OCI-LY3 (cell line): ENCODE results near the gene RABL6.

Experiments used
- H2AFZ ChIP-seq: fragments of 200-600, 300-600 bp; shearing (Covaris generic); 2 replicates; pipeline ENCODE4 v1.6.0; 2014; ENCODE audit warnings: antibody characterized with exemption, low read depth, low read length
- H3K27ac ChIP-seq: fragments of 200-600, 300-600 bp; sonication (generic); 2 replicates; pipeline ENCODE4 v1.5.1; 2014; ENCODE audit warnings: mild to moderate bottlenecking, low read length, moderate library complexity, mixed read lengths
- H3K27me3 ChIP-seq: fragments of 200-600, 300-600 bp; sonication (generic); 2 replicates; pipeline ENCODE4 v1.6.1; 2014; ENCODE audit warnings: low read depth, low read length, mixed read lengths
- H3K36me3 ChIP-seq: fragments of 200-600, 300-600 bp; sonication (generic); replicated peaks from 2 replicates; pipeline ENCODE3; 2014; ENCODE audit warnings: low read depth, low read length, mixed read lengths
- H3K4me1 ChIP-seq: fragments of 300-600, 200-600 bp; sonication (generic); 2 replicates; pipeline ENCODE4 v1.6.1; 2014; ENCODE audit warnings: low read length, mixed read lengths
- H3K4me2 ChIP-seq: fragments of 200-600, 300-600 bp; sonication (generic); 2 replicates; pipeline ENCODE4 v1.6.1; 2014; ENCODE audit warnings: low read length, mixed read lengths
- H3K4me3 ChIP-seq: fragments of 300-600, 200-600 bp; sonication (generic); 2 replicates; pipeline ENCODE4 v1.5.1; 2014; ENCODE audit warnings: antibody characterized with exemption, mild to moderate bottlenecking, low read length, moderate library complexity
- H3K79me2 ChIP-seq: fragments of 300-600, 200-600 bp; shearing (Covaris generic); 2 replicates; pipeline ENCODE4 v1.6.1; 2014; ENCODE audit warnings: mild to moderate bottlenecking, low read length, mixed read lengths
- H3K9ac ChIP-seq: fragments of 300-600, 200-600 bp; shearing (Covaris generic); 2 replicates; pipeline ENCODE4 v1.6.0; 2014; ENCODE audit warnings: mild to moderate bottlenecking, low read length, moderate library complexity
- H3K9me3 ChIP-seq: fragments of 200-600, 300-600 bp; shearing (Covaris generic); 2 replicates; pipeline ENCODE4 v1.6.1; 2014; ENCODE audit warnings: low read length, mixed read lengths; ENCODE audit not compliant: insufficient read depth
- H4K20me1 ChIP-seq: fragments of 200-600, 300-600 bp; sonication (generic); 2 replicates; pipeline ENCODE4 v1.6.1; 2016; ENCODE audit warnings: low read length, mixed read lengths; ENCODE audit not compliant: insufficient read depth
- CTCF ChIP-seq: fragments of 200-600, 300-600 bp; sonication (generic); IDR thresholded peaks from 2 replicates; pipeline ENCODE4 v1.5.1; 2014; ENCODE audit warnings: antibody characterized with exemption, low read length, low read depth
- EZH2phosphoT487 ChIP-seq: fragments of 200-600 bp; shearing (Covaris generic); IDR thresholded peaks from 2 replicates; pipeline ENCODE4 v1.6.1; 2018; ENCODE audit warnings: antibody characterized with exemption, mixed run types, low read depth

RABL6 gene

GRCh38 chr9:136852664-136853595 lies 45.2 kb downstream of the RABL6 start:
- H2AFZ ChIP-seq, result no peak overlapping the region
- H3K4me3 ChIP-seq, result no peak overlapping the region
- H3K79me2 ChIP-seq, result no peaks in the 10 kb centered on the region
- no peak overlapping the region for H3K9ac ChIP-seq
- no peak for TF ChIP-seq CTCF
- H3K9me3 ChIP-seq, result no peaks in the 10 kb centered on the region
- H3K27me3 ChIP-seq, result no peaks in the 10 kb centered on the region
- H4K20me1 ChIP-seq, result peaks cover 14% of the 10 kb centered on the region
- H3K4me2 ChIP-seq, result no peak overlapping the region
- H3K27ac ChIP-seq, result no peak overlapping the region
- H3K4me1 ChIP-seq, result peaks cover 7% of the 10 kb centered on the region; the same call in 1 of the 2 replicates
- no peaks in the 10 kb centered on the region for H3K36me3 ChIP-seq

GRCh38 chr9:136853596-136854112 lies 45.9 kb downstream of the RABL6 start:
- H3K4me1 ChIP-seq, result peaks cover 6% of the 10 kb centered on the region; the same call in 1 of the 2 replicates
- H3K4me2 ChIP-seq, result no peak overlapping the region
- H3K27ac ChIP-seq, result no peak overlapping the region
- no peaks in the 10 kb centered on the region for H3K79me2 ChIP-seq
- no peak overlapping the region for H3K4me3 ChIP-seq
- H3K27me3 ChIP-seq, result no peaks in the 10 kb centered on the region
- no peaks in the 10 kb centered on the region for H3K36me3 ChIP-seq
- H3K9me3 ChIP-seq, result no peaks in the 10 kb centered on the region
- no peak for TF ChIP-seq CTCF
- no peak for TF ChIP-seq EZH2phosphoT487
- H3K9ac ChIP-seq, result no peak overlapping the region
- H4K20me1 ChIP-seq, result peaks cover 14% of the 10 kb centered on the region
- no peak overlapping the region for H2AFZ ChIP-seq

GRCh38 chr9:136854113-136854841 lies 46.5 kb downstream of the RABL6 start:
- Histone ChIP-seq H3K27ac (no peak overlapping the region), H4K20me1 (peaks cover 14% of the 10 kb centered on the region), H3K4me1 (peaks cover 6% of the 10 kb centered on the region; the same call in 1 of the 2 replicates), H3K9ac (no peak overlapping the region), H3K9me3 (no peaks in the 10 kb centered on the region), H3K27me3 (no peaks in the 10 kb centered on the region), H3K36me3 (no peaks in the 10 kb centered on the region), H2AFZ (no peak overlapping the region), H3K79me2 (no peaks in the 10 kb centered on the region), H3K4me3 (no peak overlapping the region), H3K4me2 (no peak overlapping the region)
- TF ChIP-seq CTCF (no peak), EZH2phosphoT487 (no peak)
